GM21390 (cell line): ENCODE measurements around the gene RXRG.
A peak's percentile ranks its signal among the peaks of the same experiment; 100 is the strongest.

Experiments
- ATAC-seq: cut with Tn5 transposase; IDR thresholded peaks from one replicate; pipeline ENCODE4 v1.9.1; 2021; ENCODE audit not compliant: unreplicated experiment

Gene RXRG

GRCh38 chr1:165411396-165411795, 33.5 kb downstream of the RXRG start:
- ATAC-seq = no peak

GRCh38 chr1:165409657-165410358, 35.1 kb downstream of the RXRG start:
- no peak for ATAC-seq

GRCh38 chr1:165408518-165408917, 36.4 kb downstream of the RXRG start:
- no peak for ATAC-seq

GRCh38 chr1:165407398-165407797, 37.5 kb downstream of the RXRG start:
- no peak for ATAC-seq

- ATAC-seq = peak; percentile 79
Measured at GRCh38 chr1:165403835-165404482, 41.0 kb downstream of the RXRG start.

GRCh38 chr1:165402517-165403111, 42.3 kb downstream of the RXRG start:
- no peak for ATAC-seq

GRCh38 chr1:165397944-165398343, 47.0 kb downstream of the RXRG start:
- ATAC-seq = no peak

- no peak for ATAC-seq
Measured at GRCh38 chr1:165395901-165396300, 49.0 kb downstream of the RXRG start.

GRCh38 chr1:165395478-165395877, 49.4 kb downstream of the RXRG start:
- no peak for ATAC-seq

GRCh38 chr1:165392634-165393571, 52.0 kb downstream of the RXRG start:
- peak; percentile 98 for ATAC-seq

GRCh38 chr1:165389609-165390008, 55.3 kb downstream of the RXRG start:
- no peak for ATAC-seq

GRCh38 chr1:165387961-165388360, 57.0 kb downstream of the RXRG start:
- no peak for ATAC-seq

GRCh38 chr1:165387505-165387904, 57.4 kb downstream of the RXRG start:
- ATAC-seq = no peak

GRCh38 chr1:165383599-165384405, 61.1 kb downstream of the RXRG start:
- ATAC-seq = no peak

GRCh38 chr1:165383067-165383466, 61.9 kb downstream of the RXRG start:
- ATAC-seq = no peak

- no peak for ATAC-seq
Measured at GRCh38 chr1:165381745-165382505, 63.0 kb downstream of the RXRG start.

GRCh38 chr1:165376811-165377311, 68.1 kb downstream of the RXRG start:
- no peak for ATAC-seq

GRCh38 chr1:165376041-165376810, 68.7 kb downstream of the RXRG start:
- ATAC-seq = no peak

- no peak for ATAC-seq
Measured at GRCh38 chr1:165375623-165376022, 69.3 kb downstream of the RXRG start.
